Liver (tissue), 9 donors: Measurements from ENCODE around the gene FLT3LG. TPM values are rescaled to one million over a fixed set of nuclear protein-coding genes. Genes with fewer than 3 reads are reported as not detected.
A peak's percentile ranks its signal among the peaks of the same experiment; 100 is the strongest.

Source experiments
- DNase-seq: peaks from one replicate; pipeline ENCODE4 v3.0.0-alpha.2; 2017; ENCODE audit warnings: low spot score
- H3K27ac ChIP-seq, 2 donors: one replicate each; pipeline ENCODE4 v1.7.0; 2013; ENCODE audit warnings: inconsistent platforms in 2 of 2, low read length in 2 of 2, control low read depth in 1 of 2, low read depth in 1 of 2, mild to moderate bottlenecking in 1 of 2
- H3K27me3 ChIP-seq, 4 donors: one replicate each; pipeline versions ENCODE4 v1.6.1 to v1.7.0; 2013; ENCODE audit warnings: low read length in 3 of 4, inconsistent platforms in 1 of 4, mild to moderate bottlenecking in 1 of 4, moderate library complexity in 1 of 4; ENCODE audit not compliant: control insufficient read depth in 4 of 4, insufficient read depth in 4 of 4
- H3K36me3 ChIP-seq, 4 donors: one replicate each; pipeline versions ENCODE4 v1.6.1 to v1.7.0; 2013; ENCODE audit warnings: low read length in 3 of 4, mild to moderate bottlenecking in 3 of 4, low read depth in 1 of 4, moderate library complexity in 1 of 4; ENCODE audit not compliant: control insufficient read depth in 4 of 4, insufficient read depth in 3 of 4
- H3K4me1 ChIP-seq, 4 donors: one replicate each; pipeline versions ENCODE4 v1.6.1 to v1.7.0; 2013; ENCODE audit warnings: low read length in 3 of 4, mild to moderate bottlenecking in 3 of 4, moderate library complexity in 1 of 4; ENCODE audit not compliant: control insufficient read depth in 4 of 4, insufficient read depth in 4 of 4
- H3K4me3 ChIP-seq, 3 donors: one replicate each; pipeline versions ENCODE4 v1.6.1 to v1.7.0; 2013; ENCODE audit warnings: low read length in 3 of 3, control low read depth in 1 of 3, low read depth in 1 of 3, mild to moderate bottlenecking in 1 of 3
- H3K9ac ChIP-seq, 2 donors: one replicate each; pipeline ENCODE4 v1.7.0; 2013; ENCODE audit warnings: low read length in 2 of 2, mild to moderate bottlenecking in 2 of 2, moderate library complexity in 2 of 2, control low read depth in 1 of 2, low read depth in 1 of 2
- H3K9me3 ChIP-seq, 4 donors: one replicate each; pipeline versions ENCODE4 v1.6.1 to v1.7.0; 2013; ENCODE audit warnings: low read length in 3 of 4; ENCODE audit not compliant: control insufficient read depth in 4 of 4
- ATF3 ChIP-seq: IDR thresholded peaks from 2 replicates; pipeline ENCODE4 v1.6.1; 2016; ENCODE audit warnings: antibody characterized with exemption
- EGR1 ChIP-seq, 2 donors: IDR thresholded peaks; 2 replicates each; pipeline ENCODE4 v1.6.1; 2016 to 2018; ENCODE audit warnings: antibody characterized with exemption in 2 of 2, low read depth in 2 of 2
- FOXA1 ChIP-seq: IDR thresholded peaks from 2 replicates; pipeline ENCODE4 v1.6.1; 2016; ENCODE audit warnings: antibody characterized with exemption
- FOXA2 ChIP-seq: IDR thresholded peaks from 2 replicates; pipeline ENCODE4 v1.6.1; 2016; ENCODE audit warnings: antibody characterized with exemption
- GABPA ChIP-seq, 2 donors: IDR thresholded peaks in 1 of 2; conservative IDR thresholded peaks in 1 of 2; 2 replicates each; pipeline ENCODE4 v1.6.1; 2016; ENCODE audit warnings: antibody characterized with exemption in 2 of 2, mild to moderate bottlenecking in 1 of 2, moderate library complexity in 1 of 2
- HNF4A ChIP-seq, 2 donors: conservative IDR thresholded peaks; 2 replicates each; pipeline ENCODE4 v1.6.1; 2016; ENCODE audit warnings: antibody characterized with exemption in 2 of 2, mild to moderate bottlenecking in 2 of 2
- HNF4G ChIP-seq: IDR thresholded peaks from 2 replicates; pipeline ENCODE4 v1.6.1; 2016; ENCODE audit warnings: antibody characterized with exemption
- JUND ChIP-seq, 2 donors: IDR thresholded peaks; 2 replicates each; pipeline ENCODE4 v1.6.1; 2016; ENCODE audit warnings: antibody characterized with exemption in 2 of 2
- MAX ChIP-seq: IDR thresholded peaks from 2 replicates; pipeline ENCODE4 v1.6.1; 2016; ENCODE audit warnings: antibody characterized with exemption
- NR2F2 ChIP-seq: IDR thresholded peaks from 2 replicates; pipeline ENCODE4 v1.6.1; 2016; ENCODE audit warnings: antibody characterized with exemption
- RAD21 ChIP-seq, 2 donors: IDR thresholded peaks; 2 replicates each; pipeline ENCODE4 v1.6.1; 2016; ENCODE audit warnings: antibody characterized with exemption in 2 of 2, mild to moderate bottlenecking in 2 of 2
- RXRA ChIP-seq, 2 donors: IDR thresholded peaks; 2 replicates each; pipeline ENCODE4 v1.6.1; 2017 to 2018; ENCODE audit warnings: antibody characterized with exemption in 2 of 2, mild to moderate bottlenecking in 1 of 2
- SP1 ChIP-seq: IDR thresholded peaks from 2 replicates; pipeline ENCODE4 v1.6.1; 2018; ENCODE audit warnings: antibody characterized with exemption, mild to moderate bottlenecking
- TAF1 ChIP-seq: conservative IDR thresholded peaks from 2 replicates; pipeline ENCODE4 v1.6.1; 2016; ENCODE audit warnings: antibody characterized with exemption, mild to moderate bottlenecking
- YY1 ChIP-seq: IDR thresholded peaks from 2 replicates; pipeline ENCODE4 v1.6.1; 2016; ENCODE audit warnings: antibody characterized with exemption, mild to moderate bottlenecking
- ZBTB33 ChIP-seq: IDR thresholded peaks from 2 replicates; pipeline ENCODE4 v1.6.1; 2016; ENCODE audit warnings: antibody characterized with exemption
- WGBS: extraction: QIAGEN DNeasy Blood & Tissue Kit; methylation state at CpG from one replicate; pipeline ENCODE4 v1.1.7; 2013; 5-methylcytosine and 5-hydroxymethylcytosine counted together
- polyA plus RNA-seq, 2 donors: library from polyadenylated mRNA; stranded (reverse) in 1 of 2; unstranded in 1 of 2; fragments of 200-250 nt in 1 of 2; fragments of >200 nt in 1 of 2; fragmentation: Nextera tagmentation in 1 of 2; extraction: Ambion mirVana in 1 of 2; gene quantifications; one replicate each; pipeline versions ENCODE4 v1.2.1 to v1.2.3, GENCODE V29; 2013 to 2015
- total RNA-seq, 2 donors: library from RNA; depleted of rRNA; stranded (reverse); fragments of >200 nt; gene quantifications; one replicate each; pipeline ENCODE4 v1.2.3, GENCODE V29; 2014
- TF ChIP-seq, protein P1 (sequence below): fragments of 150-350 bp; IDR thresholded peaks from 2 replicates; pipeline ENCODE4 v1.5.1; 2017; ENCODE audit warnings: improper control_type of control experiment, low read depth, low read length; ENCODE audit not compliant: missing input control
- TF ChIP-seq, protein P2 (sequence below): IDR thresholded peaks from 2 replicates; pipeline ENCODE4 v1.6.1; 2016; ENCODE audit warnings: antibody characterized with exemption, mild to moderate bottlenecking
- donor health status: healthy.
- donor health status: healthy.
- donor health status: healthy.
- donor health status: healthy.
- donor health status: healthy.

Gene FLT3LG
- total and polyA plus RNA-seq, 4 donors = 0.65 to 4.3 (median 2.2) TPM

- H3K9ac ChIP-seq = peak overlapping the region in 1 of 2 donors; percentile 48
- H3K27me3 ChIP-seq = no peaks in the 10 kb centered on the region
- peaks cover 0 to 11% (median 7%) of the 10 kb centered on the region in 4 donors for H3K36me3 ChIP-seq
- 87% methylated on average over 7 of the region's 7 CpGs for WGBS
- H3K4me3 ChIP-seq = no peak overlapping the region
- no peak for DNase-seq
- H3K4me1 ChIP-seq = peaks cover 0 to 22% (median 10%) of the 10 kb centered on the region in 4 donors
- TF ChIP-seq HNF4G = no peak
- TF ChIP-seq TAF1 = no peak
- no peak for TF ChIP-seq ZBTB33
- TF ChIP-seq YY1 = no peak
- TF ChIP-seq RAD21 (IDR thresholded peaks at IDR 0.05) = no peak
- no peak for TF ChIP-seq GABPA (IDR thresholded peaks at IDR 0.05 in 1 of 2, conservative IDR thresholded peaks at IDR 0.05 in 1 of 2)
- no peak for TF ChIP-seq RXRA (IDR thresholded peaks at IDR 0.05)
- TF ChIP-seq, protein P1, sequence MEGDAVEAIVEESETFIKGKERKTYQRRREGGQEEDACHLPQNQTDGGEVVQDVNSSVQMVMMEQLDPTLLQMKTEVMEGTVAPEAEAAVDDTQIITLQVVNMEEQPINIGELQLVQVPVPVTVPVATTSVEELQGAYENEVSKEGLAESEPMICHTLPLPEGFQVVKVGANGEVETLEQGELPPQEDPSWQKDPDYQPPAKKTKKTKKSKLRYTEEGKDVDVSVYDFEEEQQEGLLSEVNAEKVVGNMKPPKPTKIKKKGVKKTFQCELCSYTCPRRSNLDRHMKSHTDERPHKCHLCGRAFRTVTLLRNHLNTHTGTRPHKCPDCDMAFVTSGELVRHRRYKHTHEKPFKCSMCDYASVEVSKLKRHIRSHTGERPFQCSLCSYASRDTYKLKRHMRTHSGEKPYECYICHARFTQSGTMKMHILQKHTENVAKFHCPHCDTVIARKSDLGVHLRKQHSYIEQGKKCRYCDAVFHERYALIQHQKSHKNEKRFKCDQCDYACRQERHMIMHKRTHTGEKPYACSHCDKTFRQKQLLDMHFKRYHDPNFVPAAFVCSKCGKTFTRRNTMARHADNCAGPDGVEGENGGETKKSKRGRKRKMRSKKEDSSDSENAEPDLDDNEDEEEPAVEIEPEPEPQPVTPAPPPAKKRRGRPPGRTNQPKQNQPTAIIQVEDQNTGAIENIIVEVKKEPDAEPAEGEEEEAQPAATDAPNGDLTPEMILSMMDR = no peak
- TF ChIP-seq EGR1 (IDR thresholded peaks at IDR 0.05; ENCODE audit: low read depth in 2 of 2) = no peak
- TF ChIP-seq FOXA1 = no peak
- no peak for TF ChIP-seq ATF3
- no peak for TF ChIP-seq JUND (IDR thresholded peaks at IDR 0.05)
- no peak for TF ChIP-seq SP1
- no peak for TF ChIP-seq MAX
- no peak for TF ChIP-seq FOXA2
- no peak overlapping the region for H3K27ac ChIP-seq
- no peaks in the 10 kb centered on the region for H3K9me3 ChIP-seq
Observed at GRCh38 chr19:49450405-49450804, 23.6 kb upstream of the FLT3LG start.

- peak within 1 kb of the TSS; percentile 74 to 79 for H3K9ac ChIP-seq
- H3K27me3 ChIP-seq = no peaks in the 10 kb centered on the region
- WGBS = under 1% methylated on average over 42 of the region's 42 CpGs
- H3K4me1 ChIP-seq = peaks cover 0 to 22% (median 10%) of the 10 kb centered on the region in 4 donors
- H3K36me3 ChIP-seq = peaks cover 0 to 10% (median 4%) of the 10 kb centered on the region in 4 donors
- H3K4me3 ChIP-seq = peak within 1 kb of the TSS; percentile 77 to 96 (median 88)
- peak; percentile 95 for DNase-seq
- no peaks in the 10 kb centered on the region for H3K9me3 ChIP-seq
- peak within 1 kb of the TSS; percentile 90 to 95 for H3K27ac ChIP-seq
- TF ChIP-seq ATF3 = no peak
- peak; percentile 84 for TF ChIP-seq FOXA1
- TF ChIP-seq ZBTB33 = peak; percentile 99
- TF ChIP-seq RXRA (IDR thresholded peaks at IDR 0.05) = peak; percentile 26 to 39
- no peak for TF ChIP-seq HNF4G
- peak; percentile 92 for TF ChIP-seq MAX
- TF ChIP-seq, protein P2, sequence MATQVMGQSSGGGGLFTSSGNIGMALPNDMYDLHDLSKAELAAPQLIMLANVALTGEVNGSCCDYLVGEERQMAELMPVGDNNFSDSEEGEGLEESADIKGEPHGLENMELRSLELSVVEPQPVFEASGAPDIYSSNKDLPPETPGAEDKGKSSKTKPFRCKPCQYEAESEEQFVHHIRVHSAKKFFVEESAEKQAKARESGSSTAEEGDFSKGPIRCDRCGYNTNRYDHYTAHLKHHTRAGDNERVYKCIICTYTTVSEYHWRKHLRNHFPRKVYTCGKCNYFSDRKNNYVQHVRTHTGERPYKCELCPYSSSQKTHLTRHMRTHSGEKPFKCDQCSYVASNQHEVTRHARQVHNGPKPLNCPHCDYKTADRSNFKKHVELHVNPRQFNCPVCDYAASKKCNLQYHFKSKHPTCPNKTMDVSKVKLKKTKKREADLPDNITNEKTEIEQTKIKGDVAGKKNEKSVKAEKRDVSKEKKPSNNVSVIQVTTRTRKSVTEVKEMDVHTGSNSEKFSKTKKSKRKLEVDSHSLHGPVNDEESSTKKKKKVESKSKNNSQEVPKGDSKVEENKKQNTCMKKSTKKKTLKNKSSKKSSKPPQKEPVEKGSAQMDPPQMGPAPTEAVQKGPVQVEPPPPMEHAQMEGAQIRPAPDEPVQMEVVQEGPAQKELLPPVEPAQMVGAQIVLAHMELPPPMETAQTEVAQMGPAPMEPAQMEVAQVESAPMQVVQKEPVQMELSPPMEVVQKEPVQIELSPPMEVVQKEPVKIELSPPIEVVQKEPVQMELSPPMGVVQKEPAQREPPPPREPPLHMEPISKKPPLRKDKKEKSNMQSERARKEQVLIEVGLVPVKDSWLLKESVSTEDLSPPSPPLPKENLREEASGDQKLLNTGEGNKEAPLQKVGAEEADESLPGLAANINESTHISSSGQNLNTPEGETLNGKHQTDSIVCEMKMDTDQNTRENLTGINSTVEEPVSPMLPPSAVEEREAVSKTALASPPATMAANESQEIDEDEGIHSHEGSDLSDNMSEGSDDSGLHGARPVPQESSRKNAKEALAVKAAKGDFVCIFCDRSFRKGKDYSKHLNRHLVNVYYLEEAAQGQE = no peak
- peak; percentile 78 for TF ChIP-seq SP1
- peak; percentile 74 for TF ChIP-seq TAF1
- peak; percentile 44 for TF ChIP-seq NR2F2
- TF ChIP-seq RAD21 (IDR thresholded peaks at IDR 0.05) = no peak
- peak; percentile 26 to 45 for TF ChIP-seq EGR1 (IDR thresholded peaks at IDR 0.05; ENCODE audit: low read depth in 2 of 2)
- peak; percentile 40 to 55 for TF ChIP-seq HNF4A (conservative IDR thresholded peaks at IDR 0.05)
- TF ChIP-seq FOXA2 = peak; percentile 94
Observed at GRCh38 chr19:49451430-49452181, 22.4 kb upstream of the FLT3LG start, which contains the start of gene PIH1D1. TSS of gene PIH1D1 (minus strand) at chr19:49451814. CDS start at chr19:49451574, 240 bp downstream.
